DND-41 (cell line): Measurements from ENCODE around the gene SLCO2A1.

ENCODE experiments used
- ATAC-seq: fragments of 200-7000 bp; cut with Tn5 transposase; 3 replicates; pipeline ENCODE4 v1.9.1; 2021; ENCODE audit warnings: low read depth; ENCODE audit not compliant: insufficient read depth
- DNase-seq: peaks from one replicate; pipeline ENCODE4 v3.0.0-alpha.2; 2020
- H2AFZ ChIP-seq: 2 replicates; pipeline ENCODE4 v1.6.0; 2012; ENCODE audit warnings: low read depth, low read length
- H3K27ac ChIP-seq: 2 replicates; pipeline ENCODE4 v1.5.1; 2012; ENCODE audit warnings: low read length, inconsistent platforms
- H3K27me3 ChIP-seq: fragments of 200-600 bp; sonication (generic); 2 replicates; pipeline ENCODE4 v1.6.0; 2012; ENCODE audit warnings: low read length, mild to moderate bottlenecking, inconsistent platforms; ENCODE audit not compliant: insufficient read depth, poor library complexity
- H3K36me3 ChIP-seq: 2 replicates; pipeline ENCODE4 v1.5.1; 2012; ENCODE audit warnings: low read length, inconsistent platforms; ENCODE audit not compliant: insufficient read depth
- H3K4me1 ChIP-seq: 2 replicates; pipeline ENCODE4 v1.5.1; 2012; ENCODE audit warnings: mild to moderate bottlenecking, low read length; ENCODE audit not compliant: insufficient read depth
- H3K4me2 ChIP-seq: 2 replicates; pipeline ENCODE4 v1.6.0; 2012; ENCODE audit warnings: mild to moderate bottlenecking, moderate library complexity, low read length, inconsistent platforms; ENCODE audit not compliant: insufficient read depth
- H3K4me3 ChIP-seq, 2 experiments: fragments of 200-600 bp in 1 of 2; shearing (Covaris generic) in 1 of 2; 2 replicates each; pipeline ENCODE4 v1.5.1; 2012 to 2016; ENCODE audit warnings: inconsistent platforms in 2 of 2, low read length in 2 of 2, mild to moderate bottlenecking in 2 of 2, low read depth in 1 of 2, moderate library complexity in 1 of 2
- H3K79me2 ChIP-seq: 2 replicates; pipeline ENCODE4 v1.6.0; 2012; ENCODE audit warnings: low read length, inconsistent platforms; ENCODE audit not compliant: insufficient read depth
- H3K9ac ChIP-seq: 2 replicates; pipeline ENCODE4 v1.6.0; 2012; ENCODE audit warnings: low read depth, mild to moderate bottlenecking, inconsistent platforms, low read length, moderate library complexity
- H3K9me3 ChIP-seq: 2 replicates; pipeline ENCODE4 v1.5.1; 2012; ENCODE audit warnings: low read length, moderate library complexity, mild to moderate bottlenecking, inconsistent platforms; ENCODE audit not compliant: insufficient read depth, severe bottlenecking
- H4K20me1 ChIP-seq: 2 replicates; pipeline ENCODE4 v1.6.0; 2012; ENCODE audit warnings: low read length; ENCODE audit not compliant: insufficient read depth
- CTCF ChIP-seq: IDR thresholded peaks from 2 replicates; pipeline ENCODE4 v1.5.1; 2012; ENCODE audit warnings: borderline replicate concordance, low read length, moderate library complexity, mild to moderate bottlenecking; ENCODE audit not compliant: poor library complexity, severe bottlenecking; ENCODE audit errors: extremely low read depth
- EZH2 ChIP-seq: IDR thresholded peaks from 3 replicates; pipeline ENCODE4 v1.6.1; 2012; ENCODE audit warnings: borderline replicate concordance, low read depth, mild to moderate bottlenecking, moderate library complexity, low read length, inconsistent platforms; ENCODE audit not compliant: severe bottlenecking

The SLCO2A1 gene

GRCh38 chr3:133943639-133944141 is 86.0 kb downstream of the SLCO2A1 start:
- TF ChIP-seq CTCF (no peak), EZH2 (no peak)
- DNase-seq (peak; percentile 23), ATAC-seq (peak; percentile 3; the same call in 2 of the 3 replicates)
- Histone ChIP-seq H3K9me3 (no peaks in the 10 kb centered on the region), H3K4me2 (no peak overlapping the region), H3K79me2 (no peaks in the 10 kb centered on the region), H3K27me3 (peaks cover 3% of the 10 kb centered on the region), H3K4me3 (no peak overlapping the region), H3K27ac (no peak overlapping the region), H2AFZ (no peak overlapping the region), H3K4me1 (peaks cover 18% of the 10 kb centered on the region), H4K20me1 (no peaks in the 10 kb centered on the region), H3K9ac (no peak overlapping the region), H3K36me3 (no peaks in the 10 kb centered on the region)

GRCh38 chr3:133943031-133943535 is 86.6 kb downstream of the SLCO2A1 start:
- no peaks in the 10 kb centered on the region for H3K9me3 ChIP-seq
- DNase-seq (no peak), ATAC-seq (no peak)
- H3K27me3 ChIP-seq: peaks cover 3% of the 10 kb centered on the region
- peak overlapping the region; percentile 23 for H2AFZ ChIP-seq
- no peaks in the 10 kb centered on the region for H3K79me2 ChIP-seq
- TF ChIP-seq EZH2 (no peak), CTCF (no peak)
- peak overlapping the region; percentile 15 for H3K27ac ChIP-seq
- no peaks in the 10 kb centered on the region for H4K20me1 ChIP-seq
- H3K4me1 ChIP-seq: peaks cover 18% of the 10 kb centered on the region
- H3K9ac ChIP-seq: 0 out of 2 replicates have a peak overlapping the region, but pooled peaks have one; percentile 13
- peak overlapping the region; percentile 52 for H3K4me2 ChIP-seq
- peak overlapping the region in 1 of 2 experiments; percentile 28; a peak in 1 of 4 replicates for H3K4me3 ChIP-seq
- H3K36me3 ChIP-seq: no peaks in the 10 kb centered on the region

GRCh38 chr3:133941415-133941821 is 88.3 kb downstream of the SLCO2A1 start:
- peaks cover 3% of the 10 kb centered on the region for H3K27me3 ChIP-seq
- no peak overlapping the region for H3K9ac ChIP-seq
- H3K4me1 ChIP-seq: peaks cover 18% of the 10 kb centered on the region
- no peak for DNase-seq
- no peaks in the 10 kb centered on the region for H3K36me3 ChIP-seq
- H3K4me2 ChIP-seq: no peak overlapping the region
- no peak overlapping the region for H3K27ac ChIP-seq
- no peaks in the 10 kb centered on the region for H3K9me3 ChIP-seq
- TF ChIP-seq CTCF (no peak), EZH2 (no peak)
- H3K79me2 ChIP-seq: no peaks in the 10 kb centered on the region
- H3K4me3 ChIP-seq: no peak overlapping the region
- no peak overlapping the region for H2AFZ ChIP-seq
- H4K20me1 ChIP-seq: no peaks in the 10 kb centered on the region
- ATAC-seq: no peak
